ENCODE data around the gene C11orf91. TPM values are rescaled to one million over a fixed set of nuclear protein-coding genes. Genes with fewer than 3 reads are reported as not detected.

The C11orf91 gene
- total and polyA plus RNA-seq, 4 donors, result not detected

- no peak overlapping the region for H3K27ac ChIP-seq (ENCODE audit: low read depth in 1 of 2, low read length in 2 of 2)
- H3K9me3 ChIP-seq (ENCODE audit: control insufficient read depth in 4 of 4, low read length in 3 of 4), result no peaks in the 10 kb centered on the region
- H3K4me1 ChIP-seq (ENCODE audit: control insufficient read depth in 4 of 4, insufficient read depth in 4 of 4, low read length in 3 of 4), result no peaks in the 10 kb centered on the region
- H3K4me3 ChIP-seq (ENCODE audit: low read depth in 1 of 3, low read length in 3 of 3), result no peak overlapping the region
- DNase-seq (ENCODE audit: low spot score), result no peak
- H3K27me3 ChIP-seq (ENCODE audit: control insufficient read depth in 4 of 4, insufficient read depth in 4 of 4, low read length in 3 of 4), result peaks cover 0 to 4% (median 0%) of the 10 kb centered on the region in 4 donors
- 66% methylated on average over 6 of the region's 6 CpGs for WGBS
- no peaks in the 10 kb centered on the region for H3K36me3 ChIP-seq (ENCODE audit: control insufficient read depth in 4 of 4, insufficient read depth in 3 of 4, low read depth in 1 of 4, low read length in 3 of 4)
- no peak overlapping the region for H3K9ac ChIP-seq (ENCODE audit: low read depth in 1 of 2, low read length in 2 of 2)
- TF ChIP-seq HNF4G (IDR thresholded peaks at IDR 0.05) (no peak), HNF4A (conservative IDR thresholded peaks at IDR 0.05) (no peak), SP1 (IDR thresholded peaks at IDR 0.05) (no peak), JUND (IDR thresholded peaks at IDR 0.05) (no peak)
Measured at GRCh38 chr11:33651990-33652389, 48.6 kb downstream of the C11orf91 start.

- no peak overlapping the region for H3K4me3 ChIP-seq (ENCODE audit: low read depth in 1 of 3, low read length in 3 of 3)
- no peak overlapping the region for H3K9ac ChIP-seq (ENCODE audit: low read depth in 1 of 2, low read length in 2 of 2)
- TF ChIP-seq NR2F2 (IDR thresholded peaks at IDR 0.05) (no peak), FOXA2 (IDR thresholded peaks at IDR 0.05) (no peak), ZBTB33 (IDR thresholded peaks at IDR 0.05) (no peak), RXRA (IDR thresholded peaks at IDR 0.05) (no peak), SP1 (IDR thresholded peaks at IDR 0.05) (no peak), RAD21 (IDR thresholded peaks at IDR 0.05) (no peak), JUND (IDR thresholded peaks at IDR 0.05) (no peak), HNF4G (IDR thresholded peaks at IDR 0.05) (no peak), REST (IDR thresholded peaks at IDR 0.05) (no peak), CTCF (IDR thresholded peaks at IDR 0.05; ENCODE audit: low read depth, low read length, missing input control) (no peak), HNF4A (conservative IDR thresholded peaks at IDR 0.05) (no peak), YY1 (IDR thresholded peaks at IDR 0.05) (no peak), TAF1 (conservative IDR thresholded peaks at IDR 0.05) (no peak), FOXA1 (IDR thresholded peaks at IDR 0.05) (no peak), MAX (IDR thresholded peaks at IDR 0.05) (no peak), GABPA (IDR thresholded peaks at IDR 0.05 in 1 of 2, conservative IDR thresholded peaks at IDR 0.05 in 1 of 2) (no peak), ATF3 (IDR thresholded peaks at IDR 0.05) (no peak)
- H3K9me3 ChIP-seq (ENCODE audit: control insufficient read depth in 4 of 4, low read length in 3 of 4), result no peaks in the 10 kb centered on the region
- no peaks in the 10 kb centered on the region for H3K36me3 ChIP-seq (ENCODE audit: control insufficient read depth in 4 of 4, insufficient read depth in 3 of 4, low read depth in 1 of 4, low read length in 3 of 4)
- WGBS, result 52% methylated on average over 4 of the region's 4 CpGs
- no peaks in the 10 kb centered on the region for H3K4me1 ChIP-seq (ENCODE audit: control insufficient read depth in 4 of 4, insufficient read depth in 4 of 4, low read length in 3 of 4)
- no peak for DNase-seq (ENCODE audit: low spot score)
- H3K27me3 ChIP-seq (ENCODE audit: control insufficient read depth in 4 of 4, insufficient read depth in 4 of 4, low read length in 3 of 4), result no peaks in the 10 kb centered on the region
- H3K27ac ChIP-seq (ENCODE audit: low read depth in 1 of 2, low read length in 2 of 2), result no peak overlapping the region
Measured at GRCh38 chr11:33651555-33651954, 49.1 kb downstream of the C11orf91 start.

All from liver (tissue), 9 donors.